ENCODE measurements around the gene SLC12A8.

SLC12A8 gene

DNA sequence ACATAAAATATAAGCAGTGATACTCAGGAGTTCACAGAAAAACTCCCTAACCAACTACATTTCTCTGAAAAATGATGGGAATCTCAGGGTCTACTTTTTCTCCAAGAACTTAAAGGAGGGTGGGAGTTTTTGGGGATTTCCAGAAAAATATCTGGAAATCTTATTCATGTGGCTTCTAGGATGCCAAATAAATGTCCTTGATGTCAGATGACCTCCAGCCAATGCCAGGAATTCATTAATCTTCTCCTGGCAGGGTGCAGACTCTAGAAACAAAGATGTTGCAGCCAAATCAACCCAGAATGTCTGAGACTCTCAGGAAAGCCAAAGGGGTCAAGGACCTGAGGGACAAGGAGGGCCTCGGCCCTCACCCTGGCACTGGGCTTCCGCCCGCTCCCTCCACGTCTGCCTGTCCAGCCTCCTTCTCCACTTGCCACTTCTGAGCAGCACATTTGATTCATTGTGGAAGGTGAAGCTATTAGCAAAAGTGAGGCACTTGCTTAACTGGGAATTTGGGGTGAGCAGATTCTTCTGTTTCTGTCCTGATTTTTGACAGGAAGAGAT lies 94.8 kb downstream of the SLC12A8 start:
- Mint-ChIP-seq H3K27me3 (peaks cover 8% of the 10 kb centered on the region), H3K4me1 (ENCODE audit: low read depth) (peaks cover 48% of the 10 kb centered on the region), H3K36me3 (ENCODE audit: low read depth) (no peaks in the 10 kb centered on the region), H3K27ac (no peak overlapping the region), H3K9me3 (no peaks in the 10 kb centered on the region), H3K4me3 (no peak overlapping the region)
- no peak for DNase-seq

DNA sequence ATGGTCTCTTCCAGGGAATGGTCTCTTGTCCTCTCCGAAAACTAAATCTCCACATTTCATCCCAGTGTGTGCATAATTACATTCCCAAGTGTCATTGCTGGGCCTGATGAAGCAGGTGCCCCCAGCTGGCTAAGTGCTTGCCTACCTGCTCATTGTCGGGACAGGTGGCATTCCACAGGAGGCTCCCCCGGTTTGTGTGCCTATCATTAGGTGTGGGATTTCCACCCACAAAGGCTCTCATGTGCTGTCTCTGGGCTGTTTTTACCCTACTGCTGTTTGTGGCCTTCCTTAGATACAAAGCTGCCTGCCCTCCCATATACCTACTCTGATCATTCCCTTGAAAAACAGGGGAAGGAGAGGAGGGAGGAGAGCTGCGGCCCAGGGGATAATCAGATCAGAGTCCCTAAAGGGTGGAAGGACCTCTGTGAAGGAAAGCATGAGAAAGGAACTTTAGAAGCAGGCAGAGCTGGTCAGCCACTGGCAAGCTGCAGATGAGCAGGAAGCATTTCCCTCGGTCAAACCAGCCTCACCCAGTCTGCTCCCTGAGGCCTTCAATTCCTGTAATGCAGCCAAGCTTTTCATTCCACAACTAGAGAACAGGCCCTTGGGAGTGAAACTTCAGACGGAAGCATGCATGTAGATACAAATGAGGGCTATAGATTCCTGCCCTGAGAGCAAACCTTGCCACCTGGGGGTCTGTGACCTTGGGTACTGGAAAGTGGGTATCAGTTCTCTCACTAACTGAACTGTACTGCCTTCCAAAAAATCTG lies 96.1 kb downstream of the SLC12A8 start:
- peaks cover 44% of the 10 kb centered on the region for H3K4me1 Mint-ChIP-seq (ENCODE audit: low read depth)
- H3K36me3 Mint-ChIP-seq (ENCODE audit: low read depth) = no peaks in the 10 kb centered on the region
- H3K27ac Mint-ChIP-seq = no peak overlapping the region
- H3K27me3 Mint-ChIP-seq = peaks cover 17% of the 10 kb centered on the region
- no peaks in the 10 kb centered on the region for H3K9me3 Mint-ChIP-seq
- no peak overlapping the region for H3K4me3 Mint-ChIP-seq
- DNase-seq = no peak

DNA sequence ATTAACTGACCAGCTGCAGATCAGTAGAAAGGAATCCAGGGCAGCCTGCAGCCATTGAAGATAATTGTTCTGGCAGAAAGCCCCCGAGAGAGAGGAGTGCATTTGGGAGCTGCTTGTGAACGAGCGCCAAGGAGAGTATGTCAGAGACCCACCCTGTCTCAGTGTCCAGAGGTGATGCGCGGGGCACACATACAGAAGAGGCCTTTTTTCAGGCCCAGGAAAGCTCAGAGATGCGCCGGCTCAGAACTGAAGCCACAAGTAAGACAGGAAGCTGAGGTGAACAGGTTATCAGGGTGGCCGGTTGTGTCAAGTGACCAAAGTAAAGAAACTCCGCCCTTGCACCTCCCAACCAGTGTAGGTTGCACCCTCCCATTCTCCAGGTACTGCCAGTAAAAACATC lies 96.9 kb downstream of the SLC12A8 start:
- no peak for DNase-seq
- Mint-ChIP-seq H3K36me3 (ENCODE audit: low read depth) (no peaks in the 10 kb centered on the region), H3K4me1 (ENCODE audit: low read depth) (peaks cover 44% of the 10 kb centered on the region), H3K9me3 (no peaks in the 10 kb centered on the region), H3K27ac (no peak overlapping the region), H3K4me3 (no peak overlapping the region), H3K27me3 (peaks cover 13% of the 10 kb centered on the region)

DNA sequence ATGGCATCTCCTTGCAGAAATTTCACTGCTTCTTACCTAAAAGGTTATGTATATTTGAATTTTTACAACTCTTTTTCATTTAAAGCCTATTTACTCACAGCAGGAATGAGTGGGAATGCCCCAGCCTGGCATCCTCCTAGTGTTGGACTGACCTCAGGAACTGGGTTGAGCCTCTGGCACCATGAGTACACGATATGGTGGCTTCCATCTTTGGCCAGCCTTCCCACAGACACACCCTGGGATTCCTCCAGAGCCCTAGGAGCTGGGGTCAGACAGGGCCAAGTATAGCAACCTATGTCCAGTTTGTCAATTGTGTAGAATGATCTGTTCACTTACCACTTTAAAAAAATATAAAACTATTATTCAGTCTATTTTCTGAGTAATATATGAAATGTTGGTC lies 99.6 kb downstream of the SLC12A8 start:
- no peak for DNase-seq
- H3K4me3 Mint-ChIP-seq = no peak overlapping the region
- H3K9me3 Mint-ChIP-seq = no peaks in the 10 kb centered on the region
- H3K36me3 Mint-ChIP-seq (ENCODE audit: low read depth) = no peaks in the 10 kb centered on the region
- H3K4me1 Mint-ChIP-seq (ENCODE audit: low read depth) = peaks cover 50% of the 10 kb centered on the region
- H3K27ac Mint-ChIP-seq = no peak overlapping the region
- peaks cover 17% of the 10 kb centered on the region for H3K27me3 Mint-ChIP-seq

DNA sequence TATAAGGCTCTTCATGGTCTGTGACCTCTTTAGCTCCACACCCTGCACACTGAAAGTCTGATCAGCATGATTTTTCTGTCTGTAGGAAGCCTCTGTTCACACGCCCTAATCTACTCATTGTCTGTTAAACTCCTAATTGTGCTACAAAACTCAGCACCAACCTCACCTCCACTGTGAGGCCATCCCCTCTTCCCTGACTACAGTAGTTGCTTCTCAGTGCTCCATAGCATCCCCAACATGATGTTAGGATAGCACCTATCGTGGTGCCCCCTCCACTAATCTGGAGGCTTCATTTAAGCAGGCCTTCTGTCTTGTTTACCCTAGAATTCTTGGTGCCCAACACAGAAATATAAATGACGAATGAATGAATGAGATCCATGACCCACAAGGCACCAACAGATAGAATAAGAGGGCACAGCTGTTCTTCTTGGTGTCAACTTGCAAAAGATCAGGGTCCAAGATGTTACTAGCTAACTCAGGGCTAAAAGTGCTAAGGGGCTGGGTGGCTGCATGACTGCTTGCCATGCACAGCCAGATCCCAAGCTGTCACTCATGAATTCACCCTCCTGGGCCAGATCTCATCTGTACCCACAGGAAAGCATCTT lies 101.6 kb downstream of the SLC12A8 start:
- no peaks in the 10 kb centered on the region for H3K9me3 Mint-ChIP-seq
- H3K36me3 Mint-ChIP-seq (ENCODE audit: low read depth) = no peaks in the 10 kb centered on the region
- no peak overlapping the region for H3K4me3 Mint-ChIP-seq
- H3K4me1 Mint-ChIP-seq (ENCODE audit: low read depth) = peaks cover 51% of the 10 kb centered on the region
- no peak for DNase-seq
- H3K27me3 Mint-ChIP-seq = peaks cover 23% of the 10 kb centered on the region
- peak overlapping the region; percentile 15 for H3K27ac Mint-ChIP-seq

DNA sequence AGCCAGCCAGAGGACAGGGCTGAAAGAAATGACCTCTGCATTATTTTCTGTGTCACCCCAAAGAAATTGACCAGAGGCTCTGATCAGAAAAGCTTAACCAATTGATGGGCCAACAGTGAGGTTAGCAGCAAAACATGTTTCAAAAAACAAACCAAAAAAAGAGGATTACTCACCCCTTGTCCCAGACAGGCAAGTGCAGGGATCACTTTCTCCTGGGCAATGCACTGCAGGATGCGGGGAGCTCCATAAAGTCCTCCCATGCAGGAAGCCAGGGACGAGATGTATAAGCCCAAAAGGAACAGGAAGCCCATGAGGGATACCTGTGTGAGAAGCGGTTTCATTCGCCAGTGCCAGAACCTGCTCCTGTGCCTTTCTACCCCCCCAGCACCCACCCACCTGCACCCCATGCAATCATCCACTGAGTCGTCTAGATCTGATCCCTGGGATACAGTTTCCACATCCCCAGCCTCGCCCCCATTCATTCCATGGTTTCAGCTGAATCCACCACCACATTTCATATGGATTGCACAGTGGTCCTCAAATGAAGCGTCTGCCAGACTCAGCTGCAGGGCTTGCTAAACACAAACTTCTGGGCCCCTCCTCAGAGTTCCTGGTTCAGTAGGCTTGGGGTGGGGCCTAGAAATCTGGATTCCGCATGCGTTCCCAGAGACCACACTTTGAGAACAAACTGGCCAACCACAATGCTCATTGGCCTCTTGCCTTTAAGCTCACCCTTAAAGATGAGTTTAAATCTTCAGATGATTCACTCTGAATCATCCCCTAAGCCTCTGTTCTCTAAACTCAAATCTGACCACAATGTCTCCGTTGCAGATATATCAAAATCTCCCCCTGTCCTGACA lies 102.3 kb downstream of the SLC12A8 start:
- Mint-ChIP-seq H3K9me3 (peaks cover 4% of the 10 kb centered on the region), H3K4me1 (ENCODE audit: low read depth) (peaks cover 49% of the 10 kb centered on the region), H3K4me3 (no peak overlapping the region), H3K27me3 (peaks cover 23% of the 10 kb centered on the region), H3K27ac (peak overlapping the region; percentile 31), H3K36me3 (ENCODE audit: low read depth) (no peaks in the 10 kb centered on the region)
- DNase-seq = peak; percentile 57

DNA sequence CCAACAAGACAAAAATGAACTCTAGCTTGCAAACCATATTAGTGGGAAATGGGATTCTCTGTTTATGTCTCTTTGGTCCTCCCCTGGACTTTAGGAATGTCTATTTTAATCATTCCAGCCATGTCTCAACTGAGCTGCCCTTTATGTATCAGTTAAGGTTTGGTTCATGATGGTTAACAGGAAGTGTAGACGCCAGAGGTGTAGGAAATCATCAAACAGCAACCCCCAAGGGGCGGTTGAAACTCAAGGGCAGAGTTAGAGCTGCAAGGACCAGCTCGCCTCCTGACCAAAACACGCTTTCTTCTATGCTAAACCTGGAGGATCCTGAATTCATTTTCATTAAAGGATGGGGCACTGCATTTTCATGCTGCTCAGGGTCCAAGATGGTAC lies 103.0 kb downstream of the SLC12A8 start:
- Mint-ChIP-seq H3K36me3 (ENCODE audit: low read depth) (no peaks in the 10 kb centered on the region), H3K27me3 (peaks cover 23% of the 10 kb centered on the region), H3K4me1 (ENCODE audit: low read depth) (peaks cover 54% of the 10 kb centered on the region), H3K27ac (no peak overlapping the region), H3K4me3 (no peak overlapping the region), H3K9me3 (peaks cover 5% of the 10 kb centered on the region)
- no peak for DNase-seq

DNA sequence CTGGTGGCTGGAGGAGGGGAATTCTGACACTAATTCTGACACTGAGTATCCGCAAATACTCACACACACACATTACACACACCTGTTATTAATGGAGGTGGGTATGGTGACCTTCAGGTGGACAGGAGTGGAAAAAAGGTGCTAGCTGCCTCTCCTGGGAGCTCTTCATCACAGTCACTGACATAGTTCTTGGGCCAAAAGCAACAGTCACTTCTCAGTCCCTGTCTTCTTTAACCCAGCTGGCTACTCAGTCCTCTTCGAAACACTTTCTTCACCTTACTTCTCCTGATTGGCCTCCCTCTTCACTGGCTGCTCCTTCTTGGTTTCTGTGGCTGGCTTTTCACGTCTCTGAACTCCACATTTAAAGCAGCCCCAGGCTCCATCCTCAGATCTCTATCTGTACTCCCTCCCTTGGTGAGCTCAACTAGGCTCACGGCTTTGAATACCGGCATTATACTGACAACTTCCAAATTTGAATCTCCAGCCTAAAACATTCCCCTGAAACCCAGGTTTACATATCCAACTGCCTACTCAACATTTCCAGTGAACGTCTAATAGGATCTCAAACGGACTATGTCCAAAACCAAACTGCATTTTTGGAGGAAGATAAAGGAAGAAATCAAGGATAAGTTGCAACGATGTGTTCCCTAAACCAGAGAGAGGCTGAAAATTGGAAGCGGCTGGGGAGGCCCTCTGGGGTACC lies 103.6 kb downstream of the SLC12A8 start:
- Mint-ChIP-seq H3K9me3 (peaks cover 5% of the 10 kb centered on the region), H3K27me3 (peaks cover 21% of the 10 kb centered on the region), H3K36me3 (ENCODE audit: low read depth) (no peaks in the 10 kb centered on the region), H3K4me1 (ENCODE audit: low read depth) (peaks cover 54% of the 10 kb centered on the region), H3K4me3 (no peak overlapping the region), H3K27ac (no peak overlapping the region)
- no peak for DNase-seq

DNA sequence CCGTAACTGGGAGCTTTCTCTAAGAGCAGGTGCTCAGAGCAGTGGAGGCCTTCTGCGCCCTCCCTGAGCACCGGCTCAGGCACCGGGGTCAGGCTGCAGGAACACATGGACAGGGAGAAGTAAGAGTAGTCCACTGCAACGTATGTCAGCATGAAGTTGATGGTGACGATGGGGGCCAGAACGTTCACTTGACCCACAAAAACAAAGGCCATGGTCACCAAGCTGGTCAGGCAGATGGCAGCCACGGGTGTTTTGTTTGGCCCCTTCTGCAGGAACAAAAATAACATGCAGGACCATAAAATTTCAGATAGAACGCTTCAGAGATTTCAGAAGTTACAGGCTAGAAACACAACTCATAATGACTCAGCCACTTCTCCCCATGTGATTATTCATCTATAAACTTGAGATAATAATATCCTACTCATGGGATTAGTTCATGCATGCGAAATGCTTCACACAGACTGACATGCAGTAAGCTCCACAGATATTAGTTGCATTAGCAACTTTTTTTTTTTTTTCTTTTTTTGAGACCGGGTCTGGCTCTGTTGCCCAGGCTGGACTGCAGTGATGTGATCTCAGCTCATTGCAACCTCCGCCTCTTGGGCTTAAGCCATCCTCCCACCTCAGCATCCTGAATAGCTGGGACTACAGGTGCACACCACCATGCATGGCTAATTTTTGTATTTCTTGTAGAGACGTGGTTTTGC lies 104.5 kb downstream of the SLC12A8 start:
- Mint-ChIP-seq H3K36me3 (ENCODE audit: low read depth) (no peaks in the 10 kb centered on the region), H3K27me3 (peaks cover 18% of the 10 kb centered on the region), H3K4me1 (ENCODE audit: low read depth) (peaks cover 54% of the 10 kb centered on the region), H3K9me3 (peaks cover 5% of the 10 kb centered on the region), H3K27ac (peak overlapping the region; percentile 79), H3K4me3 (no peak overlapping the region)
- no peak for DNase-seq

DNA sequence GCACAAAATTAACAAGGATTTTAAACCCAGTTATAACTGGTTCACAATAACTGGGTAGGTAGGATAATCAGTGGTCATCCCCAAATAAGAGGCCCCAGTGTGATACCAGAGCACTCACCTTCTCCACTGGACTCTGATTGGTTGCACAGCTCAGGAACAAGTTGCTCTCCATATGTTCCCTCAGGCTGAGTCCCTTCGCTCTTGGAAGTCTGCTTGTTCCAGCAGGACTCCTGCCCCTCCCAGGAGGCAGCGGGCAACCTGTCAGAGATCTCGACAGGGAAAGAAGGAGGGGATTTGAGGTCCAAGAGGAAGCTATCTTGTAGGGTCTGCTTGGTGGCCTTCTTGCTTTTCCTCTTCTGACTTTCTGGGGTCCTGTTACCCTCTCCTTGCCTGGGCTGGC lies 105.2 kb downstream of the SLC12A8 start:
- Mint-ChIP-seq H3K9me3 (peaks cover 5% of the 10 kb centered on the region), H3K27me3 (peaks cover 17% of the 10 kb centered on the region), H3K4me1 (ENCODE audit: low read depth) (peaks cover 54% of the 10 kb centered on the region), H3K36me3 (ENCODE audit: low read depth) (no peaks in the 10 kb centered on the region), H3K4me3 (no peak overlapping the region), H3K27ac (peak overlapping the region; percentile 79)
- DNase-seq = no peak

DNA sequence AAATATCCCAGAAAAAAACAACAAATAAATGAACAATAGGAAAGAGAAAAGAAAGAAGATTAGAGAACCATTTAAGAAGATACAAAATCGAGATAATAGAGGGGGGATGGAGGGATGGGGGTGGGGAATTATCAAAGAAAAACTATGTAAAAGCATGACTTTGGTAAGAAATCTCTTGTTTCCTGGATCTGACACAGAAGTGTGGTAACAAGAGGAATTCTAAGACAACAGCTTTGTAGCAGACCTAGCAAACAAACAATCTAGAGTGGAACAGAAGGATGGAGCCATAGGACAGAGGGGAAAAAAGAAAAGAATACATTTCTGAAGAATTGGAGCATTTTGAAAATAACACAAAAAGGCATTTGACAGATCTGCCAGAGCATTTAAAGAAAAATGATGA lies 107.4 kb downstream of the SLC12A8 start:
- H3K27ac Mint-ChIP-seq = no peak overlapping the region
- no peak overlapping the region for H3K4me3 Mint-ChIP-seq
- peaks cover 7% of the 10 kb centered on the region for H3K9me3 Mint-ChIP-seq
- H3K4me1 Mint-ChIP-seq (ENCODE audit: low read depth) = peaks cover 39% of the 10 kb centered on the region
- peaks cover 2% of the 10 kb centered on the region for H3K36me3 Mint-ChIP-seq (ENCODE audit: low read depth)
- peaks cover 16% of the 10 kb centered on the region for H3K27me3 Mint-ChIP-seq
- DNase-seq = no peak

DNA sequence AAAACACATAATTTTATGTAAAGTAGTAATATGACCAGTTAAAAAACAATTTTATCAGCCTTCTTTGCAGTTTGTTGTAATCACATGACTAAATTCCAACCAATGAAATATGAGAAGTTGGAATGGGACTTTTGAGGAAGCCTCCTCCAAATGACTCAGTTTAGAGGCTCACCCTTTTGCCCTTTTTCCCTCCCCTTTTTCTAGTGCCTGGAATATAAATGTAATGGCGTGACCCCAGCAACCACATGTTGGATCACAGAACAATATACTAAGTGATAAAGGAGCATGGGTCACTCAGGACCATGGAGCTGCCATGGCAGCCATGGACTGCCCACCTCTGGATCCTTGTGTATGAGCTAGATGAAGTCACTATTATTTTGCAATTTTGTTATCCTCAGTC lies 107.9 kb downstream of the SLC12A8 start:
- peaks cover 34% of the 10 kb centered on the region for H3K4me1 Mint-ChIP-seq (ENCODE audit: low read depth)
- H3K36me3 Mint-ChIP-seq (ENCODE audit: low read depth) = peaks cover 5% of the 10 kb centered on the region
- no peak for DNase-seq
- peaks cover 16% of the 10 kb centered on the region for H3K27me3 Mint-ChIP-seq
- peaks cover 10% of the 10 kb centered on the region for H3K9me3 Mint-ChIP-seq
- no peak overlapping the region for H3K4me3 Mint-ChIP-seq
- H3K27ac Mint-ChIP-seq = no peak overlapping the region

DNA sequence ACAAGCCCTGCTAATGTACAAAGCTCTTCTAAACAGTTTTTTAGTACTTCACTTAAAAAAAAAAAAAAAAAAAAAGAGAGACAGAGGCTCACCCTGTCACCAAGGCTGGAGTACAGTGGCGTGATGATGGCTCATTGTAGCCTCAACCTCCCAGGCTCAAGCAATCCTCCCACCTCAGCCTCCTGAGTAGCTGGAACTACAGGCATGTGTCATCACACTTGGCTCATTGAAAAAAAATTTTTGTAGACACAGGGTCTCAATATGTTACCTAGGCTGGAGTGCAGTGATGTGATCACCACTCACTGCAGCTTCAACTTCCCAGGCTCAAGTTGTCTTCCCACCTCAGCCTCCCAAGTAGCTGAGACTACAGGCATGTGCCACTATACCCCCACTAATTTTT lies 109.1 kb downstream of the SLC12A8 start:
- Mint-ChIP-seq H3K4me1 (ENCODE audit: low read depth) (peaks cover 22% of the 10 kb centered on the region), H3K27me3 (peaks cover 13% of the 10 kb centered on the region), H3K27ac (no peak overlapping the region), H3K36me3 (ENCODE audit: low read depth) (peaks cover 5% of the 10 kb centered on the region), H3K9me3 (peaks cover 13% of the 10 kb centered on the region), H3K4me3 (no peak overlapping the region)
- no peak for DNase-seq

DNA sequence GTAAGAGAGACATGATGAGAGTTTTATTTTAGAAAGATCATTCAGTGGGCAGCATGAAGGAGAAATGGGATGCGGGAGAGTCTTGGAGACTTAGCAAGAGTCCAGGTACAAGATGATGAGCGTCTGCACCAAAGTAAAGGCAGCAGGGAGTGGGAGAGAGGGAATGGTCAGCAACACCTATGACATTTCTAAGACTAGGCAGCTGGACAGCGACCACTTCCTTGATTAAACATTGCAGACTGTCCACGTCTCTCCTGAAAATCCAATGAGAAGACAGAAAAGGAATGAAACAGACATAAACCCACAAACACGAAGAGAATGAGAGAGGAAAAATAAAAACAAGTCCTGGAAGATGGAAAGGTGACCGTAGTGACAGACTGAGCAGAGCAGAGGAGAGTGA lies 110.1 kb downstream of the SLC12A8 start:
- Mint-ChIP-seq H3K36me3 (ENCODE audit: low read depth) (peaks cover 5% of the 10 kb centered on the region), H3K27ac (no peak overlapping the region)

More for the DNA sequence above, 110.1 kb downstream of the SLC12A8 start:
- Mint-ChIP-seq H3K4me1 (ENCODE audit: low read depth) (peaks cover 12% of the 10 kb centered on the region), H3K4me3 (no peak overlapping the region), H3K9me3 (peaks cover 13% of the 10 kb centered on the region), H3K27me3 (peaks cover 13% of the 10 kb centered on the region)
- no peak for DNase-seq

Data from activated T-cell treated with anti-CD3 and anti-CD28 coated beads, Interleukin-2, amount 50 U/mL, for 24 hours (primary cell).